GM18907 (cell line): ENCODE data around the gene GARNL3.

ENCODE experiments used
- ATAC-seq: cut with Tn5 transposase; IDR thresholded peaks from one replicate; pipeline ENCODE4 v1.9.1; 2021; ENCODE audit warnings: mild to moderate bottlenecking, moderate library complexity; ENCODE audit not compliant: unreplicated experiment

The GARNL3 gene

DNA sequence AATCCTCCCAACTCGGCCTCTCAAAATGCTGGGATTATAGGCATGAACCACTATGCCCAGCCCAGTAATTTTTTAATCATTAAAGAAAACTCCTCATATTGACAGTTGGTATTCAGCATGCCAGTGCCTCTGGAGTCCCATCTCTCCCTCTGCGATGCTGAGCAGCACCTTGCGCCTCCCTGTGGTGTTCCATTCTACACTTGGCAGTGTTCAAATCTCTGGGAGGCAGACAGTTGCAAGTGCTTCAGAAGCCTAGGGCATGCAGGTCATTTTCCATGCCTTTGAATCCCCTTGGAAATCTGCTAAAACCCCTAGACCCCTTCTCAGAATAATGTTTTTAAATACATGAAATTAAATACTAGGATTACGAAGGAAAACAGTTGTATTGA lies 41.3 kb downstream of the GARNL3 start:
- no peak for ATAC-seq

DNA sequence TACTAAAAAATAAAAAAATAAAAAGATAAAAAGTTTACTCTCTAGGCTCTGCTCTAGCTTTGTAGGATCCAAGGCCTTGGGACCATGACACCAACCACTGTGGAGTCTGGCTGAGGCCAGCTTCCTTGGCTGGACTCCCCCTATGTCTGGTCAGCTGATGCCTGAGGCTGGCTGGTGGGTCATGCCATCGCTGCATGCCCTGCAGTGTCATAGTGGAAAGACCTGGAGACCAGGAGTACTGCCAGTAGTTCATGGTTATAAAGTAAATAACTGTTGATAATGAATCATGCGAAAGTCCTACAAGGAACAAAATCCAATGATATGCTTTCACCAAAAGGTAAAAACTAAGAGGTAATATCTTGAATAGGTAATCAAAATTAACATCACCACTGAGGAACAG lies 43.2 kb downstream of the GARNL3 start:
- ATAC-seq: no peak

DNA sequence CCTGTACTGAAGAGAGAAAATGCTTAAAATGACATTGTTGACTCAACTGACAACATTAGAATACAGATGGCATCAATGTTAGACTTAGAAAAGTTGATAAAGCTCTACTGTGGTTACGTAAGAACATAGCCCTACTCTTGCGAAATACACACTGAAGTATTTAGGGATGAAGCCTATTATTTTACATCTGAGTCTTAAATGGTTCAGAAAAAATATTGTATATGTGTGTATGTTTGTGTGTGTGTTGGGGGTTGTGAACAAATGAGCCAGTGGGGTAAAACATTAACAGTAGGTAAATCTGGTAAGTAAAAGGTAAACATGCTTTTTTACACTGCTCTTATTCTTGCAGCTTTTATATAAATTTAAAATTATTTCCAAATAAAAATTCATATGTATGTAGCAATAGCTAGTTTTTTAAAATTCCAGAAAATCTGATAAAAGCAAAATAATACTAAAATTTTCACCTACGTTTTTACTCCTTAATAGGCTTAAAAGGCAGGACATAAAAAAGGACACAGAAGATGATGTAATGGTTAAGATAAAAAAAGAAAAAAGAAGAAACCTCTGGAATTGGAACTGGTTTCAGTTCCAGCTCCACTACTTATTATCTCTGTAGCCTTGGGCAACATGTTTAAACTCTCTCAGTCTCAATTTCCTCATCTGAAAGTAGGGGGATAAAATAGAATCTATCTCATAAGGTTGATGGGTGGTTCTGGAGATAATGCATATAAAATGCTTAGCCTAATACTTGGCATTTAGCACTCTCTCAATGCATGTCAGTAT lies 44.3 kb downstream of the GARNL3 start:
- no peak for ATAC-seq

DNA sequence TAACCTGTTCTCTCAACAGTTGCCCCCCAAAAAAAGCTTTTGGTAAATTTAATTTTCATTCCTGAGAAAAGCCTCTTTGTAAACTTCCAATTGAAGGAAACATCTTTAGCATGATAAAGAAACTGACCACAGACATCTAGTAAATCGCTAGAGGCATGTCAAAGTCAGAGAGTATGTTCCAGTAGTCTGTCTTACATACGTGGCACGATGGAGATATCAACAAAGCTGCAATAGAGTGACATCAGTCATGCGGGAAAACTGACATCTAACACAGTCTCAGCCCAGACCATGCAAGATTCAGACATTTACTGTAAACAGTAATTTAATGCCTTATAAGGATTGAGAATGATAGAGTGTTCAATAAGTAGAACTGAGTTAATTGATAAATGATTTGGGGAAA lies 45.1 kb downstream of the GARNL3 start:
- no peak for ATAC-seq

DNA sequence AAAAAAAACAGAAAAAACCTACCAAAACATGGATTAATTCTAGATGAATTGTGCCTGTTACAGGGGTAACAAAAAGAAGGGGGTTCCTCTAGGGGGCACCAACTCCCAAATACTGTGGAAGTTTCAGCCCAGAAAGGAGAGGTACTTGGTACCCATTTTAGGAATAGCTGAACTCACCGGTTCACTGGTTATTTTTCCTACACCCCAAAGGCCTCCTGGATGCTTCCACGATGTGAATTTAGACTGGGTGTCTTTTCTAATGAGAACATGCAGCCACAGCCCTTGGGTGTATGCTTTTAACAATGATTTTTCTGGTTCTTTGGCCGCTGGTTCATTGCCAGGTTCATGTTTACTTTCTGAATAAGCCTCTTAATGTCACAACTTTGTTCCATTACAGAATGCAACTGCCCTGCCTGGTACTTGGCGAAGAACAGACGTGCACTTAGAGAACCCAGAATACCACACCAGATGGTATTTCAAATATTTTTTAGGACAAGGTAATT lies 46.7 kb downstream of the GARNL3 start:
- ATAC-seq: no peak

DNA sequence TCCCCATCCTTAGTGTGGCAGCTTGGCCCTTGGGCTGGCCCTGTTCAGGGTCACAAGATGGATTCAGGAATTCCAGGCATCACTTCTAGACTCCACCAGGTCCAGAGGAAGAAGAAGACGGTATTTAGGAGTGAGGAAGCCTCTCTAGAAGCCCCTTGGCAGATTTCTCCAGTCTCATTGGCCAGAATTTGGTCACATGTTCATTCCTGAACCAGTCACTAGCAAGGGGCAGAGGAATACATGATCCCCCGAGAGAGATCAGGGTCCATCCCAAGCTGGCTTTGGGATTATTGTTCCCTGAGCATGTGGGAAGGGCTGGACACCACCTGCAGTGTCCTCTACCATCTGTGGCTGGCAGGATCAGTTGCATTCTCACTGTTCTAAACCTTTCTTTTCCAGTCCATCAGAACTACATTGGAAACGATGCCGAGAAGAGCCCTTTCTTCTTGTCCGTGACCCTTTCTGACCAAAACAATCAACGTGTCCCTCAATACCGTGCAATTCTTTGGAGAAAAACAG lies 48.5 kb downstream of the GARNL3 start:
- no peak for ATAC-seq

DNA sequence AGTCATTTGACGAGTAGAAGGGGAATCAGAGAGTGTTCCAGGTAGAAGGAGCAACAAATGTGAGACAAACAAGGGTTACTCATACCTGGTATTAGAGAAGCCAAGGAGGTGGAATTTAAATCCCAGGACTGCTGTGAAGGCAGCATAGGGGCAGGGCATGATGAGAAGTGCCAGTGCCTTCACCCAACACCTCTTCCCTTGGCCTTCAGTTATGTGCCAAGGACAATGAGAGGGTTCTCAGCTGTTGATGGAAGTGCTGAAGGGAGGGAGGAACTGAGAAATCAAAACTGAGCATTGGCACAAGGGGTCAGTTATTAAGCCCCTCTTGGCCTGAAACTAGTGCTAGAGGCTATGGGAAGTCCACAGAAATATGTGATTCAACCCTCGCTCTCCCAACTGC lies 50.3 kb downstream of the GARNL3 start:
- ATAC-seq: no peak

DNA sequence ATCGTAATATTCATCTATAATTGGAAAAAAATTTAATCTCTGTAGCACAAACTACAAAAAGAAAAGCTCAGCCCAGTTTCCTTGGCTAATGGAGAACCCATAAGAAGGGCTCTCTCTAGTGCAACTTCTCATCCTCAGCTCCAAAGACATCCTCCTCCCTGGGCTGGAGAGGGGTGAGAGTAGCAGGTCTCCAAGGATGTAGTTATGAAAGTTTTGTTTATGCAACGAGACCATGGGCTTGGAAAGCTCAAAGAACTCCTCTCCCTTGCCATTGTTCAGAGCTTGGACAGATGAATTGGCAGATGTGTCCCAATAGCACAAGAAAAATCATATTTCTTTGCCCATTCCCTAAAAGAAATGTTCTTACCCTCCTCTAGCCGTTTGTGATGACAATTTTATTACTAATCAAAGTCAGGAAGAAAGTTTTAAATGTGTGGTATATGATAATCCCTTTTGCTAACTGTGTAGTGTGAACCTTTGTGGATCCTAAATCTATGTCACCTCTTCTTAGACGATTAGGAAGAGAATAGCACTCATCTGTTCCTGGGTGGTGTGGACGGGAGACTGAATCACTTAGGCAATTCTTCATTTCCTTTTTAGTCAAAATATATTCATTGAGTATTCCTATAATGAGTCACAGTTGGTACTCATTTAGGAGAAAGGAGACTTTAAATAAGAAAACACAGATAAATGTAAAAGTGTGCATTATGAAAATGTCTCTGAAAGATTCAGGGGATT lies 52.2 kb downstream of the GARNL3 start:
- ATAC-seq: no peak

DNA sequence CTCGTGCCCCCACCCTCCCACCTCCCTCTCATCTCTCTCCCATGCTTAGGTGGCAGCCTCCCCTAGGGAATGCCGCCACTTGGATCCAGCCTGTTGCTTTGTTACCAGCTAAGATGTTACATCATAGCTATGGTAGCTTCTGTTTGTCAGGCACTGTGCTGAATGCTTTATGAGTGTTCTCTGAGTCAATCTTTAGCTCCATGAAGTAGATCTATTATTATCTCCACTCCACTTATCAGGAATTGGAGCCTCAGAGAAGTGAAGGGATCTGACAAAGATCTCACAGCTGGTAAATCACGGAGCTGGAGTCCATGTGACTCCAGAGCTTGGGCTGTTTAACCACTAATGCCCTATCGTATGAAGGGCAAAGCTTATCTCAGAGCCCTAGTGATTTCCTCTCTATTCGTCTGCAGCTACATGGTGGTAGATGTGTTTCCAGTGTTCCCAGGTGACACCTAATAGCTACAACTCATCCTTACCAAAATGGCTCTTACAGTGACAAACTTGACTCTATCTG lies 54.1 kb downstream of the GARNL3 start:
- ATAC-seq: no peak

DNA sequence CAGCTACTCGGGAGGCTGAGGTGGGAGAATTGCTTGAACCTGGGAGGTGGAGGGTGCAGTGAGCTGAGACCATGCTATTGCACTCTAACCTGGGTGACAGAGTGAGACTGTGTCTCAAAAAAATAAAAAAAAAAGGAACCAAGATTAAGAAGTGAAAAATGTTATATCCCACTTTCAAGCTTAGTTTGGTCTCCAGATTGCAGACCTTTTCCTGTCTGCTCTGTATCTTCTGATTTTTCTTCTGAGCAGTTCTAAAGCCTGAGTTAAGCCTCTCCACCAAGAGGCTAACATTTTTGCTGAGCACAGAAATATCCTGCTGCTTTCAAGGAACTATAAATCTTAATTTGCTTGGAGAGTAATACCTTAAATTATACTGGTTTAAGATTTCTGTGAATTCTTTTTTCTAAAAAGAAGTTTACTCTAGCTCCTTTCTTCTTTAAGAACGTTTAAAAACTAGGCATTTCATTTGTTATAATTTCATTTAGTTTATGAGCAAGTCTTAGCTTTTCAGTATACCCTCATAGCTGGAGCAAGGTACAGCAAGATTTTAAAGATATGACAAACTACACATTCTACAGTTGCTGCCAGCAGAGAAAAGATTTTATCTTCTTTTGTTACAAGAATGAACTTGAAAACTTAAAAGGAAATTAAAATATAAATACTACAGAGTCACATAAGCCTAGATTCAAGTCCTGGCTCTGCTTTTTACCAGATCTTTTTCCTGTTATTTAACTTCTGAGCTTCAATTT lies 55.0 kb downstream of the GARNL3 start:
- no peak for ATAC-seq

DNA sequence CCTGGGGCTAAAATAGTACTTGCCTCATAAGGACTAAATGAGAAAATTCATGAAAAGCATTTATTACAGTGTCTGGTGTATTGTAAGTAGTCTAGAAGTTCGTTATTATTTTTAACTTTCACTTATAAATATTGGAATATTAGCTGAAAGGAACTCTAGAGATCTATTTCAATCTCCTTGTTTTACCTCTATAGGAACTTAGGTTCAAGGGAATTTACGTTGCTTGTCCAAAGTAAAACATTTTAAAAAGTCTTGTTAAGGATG lies 55.5 kb downstream of the GARNL3 start:
- ATAC-seq: no peak

DNA sequence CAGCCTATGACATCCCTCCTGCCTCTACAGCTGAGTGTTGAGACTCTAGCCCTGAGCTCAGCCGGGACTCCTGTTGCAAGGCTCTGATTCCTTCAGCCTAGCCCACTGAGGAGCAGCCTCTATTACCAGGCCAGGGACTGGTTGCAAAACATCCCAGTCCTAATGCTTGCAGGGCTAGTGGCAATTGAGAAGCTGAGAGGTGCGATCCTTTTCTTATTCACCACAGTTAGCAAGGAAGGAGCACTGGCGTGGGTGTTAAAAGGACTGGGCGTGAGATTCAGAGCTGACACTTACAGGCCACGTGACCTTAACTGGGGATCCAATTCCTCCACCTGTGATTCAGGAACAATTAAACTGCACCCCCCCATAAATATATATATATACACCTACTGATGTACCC lies 58.8 kb downstream of the GARNL3 start:
- no peak for ATAC-seq

DNA sequence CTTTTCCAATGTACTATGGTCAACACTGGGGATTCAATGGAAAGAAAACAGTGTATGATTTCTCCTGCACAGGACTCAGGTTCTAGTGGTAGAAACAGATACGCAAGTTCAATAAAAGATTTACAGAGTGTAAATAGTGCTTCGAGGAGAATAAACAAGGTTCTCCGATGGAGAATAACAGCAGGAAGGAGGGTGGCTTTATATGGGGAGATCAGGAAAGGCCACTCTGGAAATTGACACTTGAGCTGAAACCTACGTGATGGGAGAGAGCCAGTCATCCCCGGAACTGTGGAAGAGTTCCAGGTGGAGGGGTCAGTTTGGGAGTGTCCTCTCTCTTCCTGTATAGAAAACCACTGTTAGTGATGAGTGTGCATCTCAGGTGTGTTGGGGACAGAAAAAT lies 65.9 kb downstream of the GARNL3 start:
- ATAC-seq: no peak

DNA sequence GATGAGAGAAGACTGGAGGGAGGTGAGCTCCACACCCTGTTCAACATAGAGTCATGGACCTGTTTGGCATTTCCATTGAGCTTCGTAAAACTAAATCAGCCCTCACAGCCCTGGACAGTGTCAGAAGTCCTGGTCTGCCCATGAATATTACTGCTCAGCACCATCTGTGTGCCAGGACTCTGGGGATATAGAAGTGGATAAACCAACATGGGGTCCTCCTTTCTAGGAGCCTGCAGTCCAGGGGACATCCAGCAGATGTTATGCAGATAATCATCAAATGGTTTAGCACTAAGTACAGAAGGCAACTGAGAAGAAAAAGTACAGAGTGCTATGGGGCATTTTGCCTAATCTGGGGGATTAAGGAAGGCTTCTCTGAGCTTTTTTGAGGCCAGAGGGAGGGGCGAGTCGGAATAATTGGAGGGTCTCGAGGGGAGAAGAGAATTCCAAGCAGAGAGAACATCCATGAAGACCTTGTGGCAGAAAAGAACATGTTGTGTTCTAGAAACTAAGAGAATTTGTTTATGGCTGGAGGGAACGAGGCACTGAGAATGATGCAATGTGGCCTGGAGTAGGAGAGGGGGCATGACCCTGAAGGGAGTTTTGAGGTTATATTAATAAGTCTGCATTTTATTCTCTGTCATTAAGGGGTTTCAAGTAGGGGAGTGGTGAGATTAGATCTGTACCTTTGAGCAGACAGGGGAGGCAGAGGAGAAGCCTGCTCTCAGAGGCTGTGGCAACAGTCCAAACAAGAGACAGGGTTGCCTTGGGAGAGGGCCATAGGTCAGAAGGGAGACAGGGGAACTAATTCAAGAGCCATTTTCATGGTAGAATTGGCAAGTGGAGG lies 68.9 kb downstream of the GARNL3 start:
- no peak for ATAC-seq

DNA sequence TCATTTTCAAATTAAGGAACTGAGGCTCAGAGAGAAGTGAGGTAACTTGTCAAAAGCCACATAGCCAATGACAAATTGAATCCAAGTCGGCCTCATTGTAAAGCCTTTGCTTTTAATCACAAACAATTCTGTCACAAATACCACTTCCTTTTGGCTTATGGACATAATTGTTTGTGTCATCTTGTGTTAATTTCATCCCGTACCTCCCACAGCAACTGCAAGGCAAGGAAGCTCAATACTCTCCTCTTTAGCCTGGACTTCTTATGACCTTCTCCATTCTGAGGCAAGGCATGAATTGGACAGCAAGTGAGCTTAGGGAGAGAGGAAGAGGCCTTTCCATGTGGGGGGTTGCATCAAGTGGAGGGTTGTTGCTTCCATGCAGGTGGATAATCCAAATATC lies 70.2 kb downstream of the GARNL3 start:
- ATAC-seq: no peak

DNA sequence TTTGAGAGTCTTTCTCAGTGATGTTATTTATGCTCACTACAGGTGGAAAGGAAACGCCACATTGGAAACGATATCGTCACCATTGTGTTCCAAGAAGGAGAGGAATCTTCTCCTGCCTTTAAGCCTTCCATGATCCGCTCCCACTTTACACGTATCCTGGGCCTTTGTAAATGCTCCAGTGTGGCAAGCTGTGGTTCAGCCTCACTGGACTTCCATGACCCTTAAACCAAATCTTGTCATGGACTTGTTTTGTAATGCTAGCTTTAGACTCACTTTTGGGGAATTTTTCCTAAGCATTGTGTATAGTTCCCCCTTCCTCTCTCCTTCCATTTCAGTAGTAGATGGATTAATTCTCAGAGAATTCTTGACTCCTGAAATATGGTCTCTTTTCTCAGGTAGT lies 71.5 kb downstream of the GARNL3 start:
- no peak for ATAC-seq

DNA sequence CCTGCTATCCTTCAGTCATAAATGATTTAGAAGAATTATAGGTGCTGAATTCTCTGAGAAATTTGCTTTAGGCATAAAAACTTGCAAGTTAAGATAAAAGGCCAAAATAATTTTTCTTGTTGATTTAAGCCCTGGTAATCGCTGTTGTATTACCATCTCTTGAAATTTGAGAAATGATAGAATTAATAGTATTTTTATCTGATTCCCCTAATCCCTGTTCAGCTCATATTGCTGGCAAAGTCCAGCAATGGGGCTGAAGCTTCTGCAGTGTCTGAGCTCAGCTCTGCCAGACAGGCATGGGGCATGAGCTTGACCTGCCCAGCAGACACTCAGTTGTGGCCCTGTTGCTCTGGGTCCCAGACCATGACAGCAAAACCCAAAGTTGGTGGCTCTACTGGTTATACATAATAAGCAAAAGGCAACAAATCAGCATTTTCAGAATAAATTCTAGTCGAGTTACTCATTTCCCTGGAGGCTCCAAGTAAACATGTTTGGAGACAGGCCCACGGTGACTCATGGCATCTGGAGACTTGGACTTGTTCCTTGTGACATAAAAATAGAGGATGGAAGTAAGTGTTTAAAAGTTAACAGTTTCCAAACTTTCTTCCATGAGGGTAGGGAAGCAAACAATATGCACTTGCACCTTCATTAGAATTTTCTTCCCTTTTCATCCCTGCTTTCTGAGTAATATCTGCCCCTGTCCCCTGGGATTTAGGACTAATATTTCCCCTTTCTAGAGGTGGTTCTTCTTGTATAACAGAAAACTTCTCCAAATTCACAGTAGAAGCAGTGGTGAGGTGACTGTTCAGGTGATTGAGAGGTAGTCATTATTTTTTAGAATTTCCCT lies 72.2 kb downstream of the GARNL3 start:
- no peak for ATAC-seq

DNA sequence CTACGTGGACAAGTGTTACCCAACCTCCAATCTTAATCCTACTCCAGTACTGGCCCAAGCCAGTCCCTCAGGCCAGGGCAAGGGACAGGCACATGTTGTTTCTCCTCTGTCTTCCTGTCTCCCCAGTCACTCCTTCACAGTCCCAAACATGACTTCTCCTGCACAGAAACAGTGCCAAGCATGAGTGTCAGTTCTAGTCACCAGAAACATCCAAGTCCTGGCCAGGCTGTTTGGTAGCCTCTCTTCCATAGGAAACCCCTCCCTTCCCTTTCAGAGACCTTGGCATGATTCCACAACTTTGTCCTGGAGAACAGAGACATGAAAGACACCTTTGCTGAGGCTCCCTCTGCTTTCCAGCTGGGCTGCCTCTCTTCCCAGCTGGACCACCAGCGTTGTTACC lies 76.1 kb downstream of the GARNL3 start:
- ATAC-seq: no peak

DNA sequence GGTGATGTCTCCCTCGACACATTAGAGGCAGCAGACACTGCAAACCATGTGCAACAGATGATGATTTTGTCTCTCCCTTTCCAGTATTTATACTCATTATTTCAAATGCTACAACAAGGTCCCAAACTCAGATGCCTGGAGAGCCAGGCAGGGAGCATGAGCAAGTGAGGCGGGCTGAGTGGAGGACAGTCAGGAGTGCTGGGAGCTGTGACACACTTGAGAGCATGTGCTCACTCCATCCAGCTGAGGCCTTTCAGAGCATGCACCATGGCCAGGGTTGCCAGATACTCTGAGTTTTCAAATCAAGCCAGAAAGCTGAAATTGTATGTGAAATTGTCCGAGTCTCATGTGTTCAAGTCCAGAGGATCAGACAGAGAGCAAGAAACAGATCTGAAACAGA lies 76.6 kb downstream of the GARNL3 start:
- no peak for ATAC-seq
